Measurements from ENCODE around the gene RAD51B. TPM values are rescaled to one million over a fixed set of nuclear protein-coding genes. Genes with fewer than 3 reads are reported as not detected.

Gene RAD51B
- total RNA-seq, 4 donors from 2014 or later, result 8.9 to 30.3 (median 10.4) TPM

- ATAC-seq (ENCODE audit: low FRiP score) (no peak), DNase-seq (ENCODE audit: low spot score) (no peak)
- no peak for TF ChIP-seq CTCF (IDR thresholded peaks at IDR 0.05)
Measured at GRCh38 chr14:68568907-68569897, 749.6 kb downstream of the RAD51B start.

DNA sequence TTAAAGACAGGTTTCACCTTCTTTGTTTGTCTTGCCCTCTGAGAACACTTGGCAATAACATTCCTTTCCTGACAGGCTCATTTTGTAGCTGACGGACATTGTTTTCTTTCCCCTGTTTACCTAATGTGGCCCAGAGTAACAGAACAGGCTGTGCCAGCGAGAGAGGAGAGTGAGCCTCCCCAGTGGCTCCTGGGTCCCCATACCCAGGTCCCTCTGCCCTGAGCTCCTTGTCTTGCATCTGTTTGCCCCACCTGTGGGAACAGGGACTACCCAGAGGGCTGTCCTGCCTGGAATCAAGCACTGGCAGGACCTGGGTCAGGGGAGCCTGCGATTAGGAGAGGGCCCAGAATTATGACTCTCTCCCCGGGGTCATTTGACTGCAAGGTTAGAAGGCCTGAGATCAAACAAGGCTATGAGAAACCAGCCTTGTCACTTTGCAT, 750.4 kb downstream of the RAD51B start:
- DNase-seq (ENCODE audit: low spot score), result no peak
- ATAC-seq (ENCODE audit: low FRiP score), result no peak
- no peak for TF ChIP-seq CTCF (IDR thresholded peaks at IDR 0.05)

GRCh38 chr14:68571114-68571591, 751.6 kb downstream of the RAD51B start:
- no peak for ATAC-seq (ENCODE audit: low FRiP score)
- no peak for TF ChIP-seq CTCF (IDR thresholded peaks at IDR 0.05)
- DNase-seq (ENCODE audit: low spot score), result no peak

GRCh38 chr14:68571928-68572525, 752.4 kb downstream of the RAD51B start:
- ATAC-seq (ENCODE audit: low FRiP score), result no peak
- TF ChIP-seq CTCF (IDR thresholded peaks at IDR 0.05), result no peak
- no peak for DNase-seq (ENCODE audit: low spot score)

DNA sequence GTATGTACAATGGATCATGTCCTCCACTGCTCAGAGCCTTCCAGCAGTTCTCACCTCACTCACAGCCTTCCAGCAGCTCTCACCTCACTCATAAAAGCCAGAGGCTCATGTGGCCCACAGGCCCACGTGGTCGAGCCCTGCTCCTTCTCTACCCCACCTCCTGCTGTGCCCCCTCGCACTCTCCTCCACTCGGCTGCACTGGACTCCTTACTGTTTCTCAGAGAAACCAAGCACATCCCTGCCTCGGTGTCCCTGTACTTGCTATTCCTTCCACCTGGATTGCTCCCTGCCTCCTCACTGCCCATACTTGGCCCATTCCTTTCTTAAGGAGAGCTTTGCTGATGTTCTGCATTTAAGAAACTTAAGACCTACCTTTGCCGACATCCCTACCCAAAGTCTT, 753.5 kb downstream of the RAD51B start:
- ATAC-seq (ENCODE audit: low FRiP score) (no peak), DNase-seq (ENCODE audit: low spot score) (no peak)
- TF ChIP-seq CTCF (IDR thresholded peaks at IDR 0.05), result no peak

DNA sequence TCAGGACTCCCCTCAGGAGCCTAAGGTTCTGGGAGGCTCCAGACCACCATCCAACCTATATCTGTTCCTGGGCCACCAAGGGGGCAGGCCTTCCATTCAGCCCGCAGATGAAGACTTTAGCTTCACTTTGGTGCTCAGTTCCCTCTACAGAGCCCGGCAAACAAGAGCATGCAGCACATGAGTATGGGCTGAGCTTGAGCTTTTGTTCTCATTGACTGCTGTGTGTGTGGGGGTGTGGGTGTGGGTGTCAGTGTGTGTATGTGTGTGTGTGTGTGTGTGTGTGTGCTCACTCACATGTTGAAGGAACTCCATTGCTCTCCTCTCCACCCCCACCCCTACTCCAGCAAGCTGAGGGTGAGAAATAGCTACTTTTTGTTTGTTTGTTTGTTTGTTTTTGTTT, 754.1 kb downstream of the RAD51B start:
- DNase-seq (ENCODE audit: low spot score) (no peak), ATAC-seq (ENCODE audit: low FRiP score) (no peak)
- no peak for TF ChIP-seq CTCF (IDR thresholded peaks at IDR 0.05)

Measured in omental fat pad (tissue), 4 donors.